ENCODE measurements around the gene IMMT. TPM values are rescaled to one million over a fixed set of nuclear protein-coding genes. Genes with fewer than 3 reads are reported as not detected.
A peak's percentile ranks its signal among the peaks of the same experiment; 100 is the strongest.

IMMT gene
- total and polyA plus RNA-seq, 2 donors (not counting 3 experiments of a cell fraction or from before 2014, with no cell fraction given) = 35.6 to 112 TPM

- H3K79me2 ChIP-seq (ENCODE audit: control insufficient read depth, insufficient read depth, low read length) = no peaks in the 10 kb centered on the region
- POLR2A ChIA-PET = no interaction called here
- no peak for FAIRE-seq
Observed at GRCh38 chr2:86123328-86123925, 71.8 kb downstream of the IMMT start.

GRCh38 chr2:86118130-86118529 lies 77.1 kb downstream of the IMMT start:
- Histone ChIP-seq H3K9me1 (replicated peaks; ENCODE audit: control insufficient read depth, extremely low read depth, insufficient read depth, low read length) (no peaks in the 10 kb centered on the region), H3K9me3 (replicated peaks; ENCODE audit: control insufficient read depth, insufficient read depth, low read length) (no peaks in the 10 kb centered on the region), H3K4me3 (replicated peaks in 1 of 3; ENCODE audit: insufficient read depth in 1 of 3, low read depth in 1 of 3, low read length in 3 of 3) (no peak overlapping the region), H2AFZ (ENCODE audit: low read depth, low read length) (no peak overlapping the region), H3K9ac (replicated peaks; ENCODE audit: extremely low read depth, insufficient read depth, low read length) (no peak overlapping the region), H3K27me3 (ENCODE audit: control insufficient read depth in 2 of 2, insufficient read depth in 2 of 2, low read length in 2 of 2) (no peaks in the 10 kb centered on the region), H3K27ac (ENCODE audit: insufficient read depth, low read depth, low read length) (no peak overlapping the region), H3K4me2 (ENCODE audit: insufficient read depth, low read length) (no peak overlapping the region), H4K20me1 (replicated peaks; ENCODE audit: control insufficient read depth, extremely low read depth, insufficient read depth, low read length) (no peaks in the 10 kb centered on the region), H3K4me1 (ENCODE audit: control insufficient read depth, extremely low read depth, insufficient read depth, low read length) (peaks cover under 1% of the 10 kb centered on the region), H3K79me2 (ENCODE audit: control insufficient read depth, insufficient read depth, low read length) (peaks cover 1% of the 10 kb centered on the region), H3K36me3 (ENCODE audit: control insufficient read depth in 2 of 2, extremely low read depth in 1 of 2, insufficient read depth in 2 of 2, low read length in 2 of 2) (peaks cover 28 to 33% of the 10 kb centered on the region in 2 experiments)
- CTCF ChIA-PET = interaction anchor here (2.4 kb wide), 1 partner anchor 291 kb away, joined by 12 read pairs; no protein-coding TSS in a partner anchor
- dilution Hi-C loops (cut with MboI; ENCODE audit: extremely low pct_ligation_motif_present, low sequenced_read_pairs) (no loop called here), intact Hi-C loops (cut with micrococcal nuclease) (no loop called here)
- FAIRE-seq (no peak), DNase-seq (ENCODE audit: low read depth, low spot score) (no peak)
- BruUV-seq (replicated peaks) = no TSS peak
- POLR2A ChIA-PET = no interaction called here
- no peak for TF ChIP-seq MAX (IDR thresholded peaks at IDR 0.05; ENCODE audit: insufficient read depth, insufficient read length)

More at GRCh38 chr2:86123328-86123925, 71.8 kb downstream of the IMMT start:
- H3K27me3 ChIP-seq (ENCODE audit: control insufficient read depth in 2 of 2, insufficient read depth in 2 of 2, low read length in 2 of 2) = no peaks in the 10 kb centered on the region
- DNase-seq (ENCODE audit: low read depth, low spot score) = no peak
- H2AFZ ChIP-seq (ENCODE audit: low read depth, low read length) = no peak overlapping the region
- peaks cover 3% of the 10 kb centered on the region for H3K4me1 ChIP-seq (ENCODE audit: control insufficient read depth, extremely low read depth, insufficient read depth, low read length)
- H3K9me1 ChIP-seq (replicated peaks; ENCODE audit: control insufficient read depth, extremely low read depth, insufficient read depth, low read length) = no peaks in the 10 kb centered on the region
- no TSS peak for BruUV-seq (replicated peaks)
- H3K4me3 ChIP-seq (replicated peaks in 1 of 3; ENCODE audit: insufficient read depth in 1 of 3, low read depth in 1 of 3, low read length in 3 of 3) = no peak overlapping the region
- dilution Hi-C loops (cut with MboI; ENCODE audit: extremely low pct_ligation_motif_present, low sequenced_read_pairs) (no loop called here), intact Hi-C loops (cut with micrococcal nuclease) (loop anchor here (10.0 kb wide), 1 partner anchor 479 kb away; no protein-coding TSS in a partner anchor)
- H4K20me1 ChIP-seq (replicated peaks; ENCODE audit: control insufficient read depth, extremely low read depth, insufficient read depth, low read length) = no peaks in the 10 kb centered on the region
- no peak overlapping the region for H3K9ac ChIP-seq (replicated peaks; ENCODE audit: extremely low read depth, insufficient read depth, low read length)
- peaks cover 37 to 56% of the 10 kb centered on the region in 2 experiments for H3K36me3 ChIP-seq (ENCODE audit: control insufficient read depth in 2 of 2, extremely low read depth in 1 of 2, insufficient read depth in 2 of 2, low read length in 2 of 2)
- no peaks in the 10 kb centered on the region for H3K9me3 ChIP-seq (replicated peaks; ENCODE audit: control insufficient read depth, insufficient read depth, low read length)
- no peak overlapping the region for H3K4me2 ChIP-seq (ENCODE audit: insufficient read depth, low read length)
- CTCF ChIA-PET = no interaction called here
- H3K27ac ChIP-seq (ENCODE audit: insufficient read depth, low read depth, low read length) = no peak overlapping the region
- TF ChIP-seq POLR2A (IDR thresholded peaks at IDR 0.05; ENCODE audit: low read depth, low read length) (no peak), FOS (IDR thresholded peaks at IDR 0.05; ENCODE audit: borderline replicate concordance, insufficient read depth, low read length) (peak; percentile 31)

Measured in endothelial cell of umbilical vein (primary cell).